OCI-LY1 (cell line): Measurements from ENCODE around the gene TMC4.
"Not testable (repeated sequence)": the region's sequence is repeated elsewhere in the genome, so short reads cannot be mapped to it uniquely, and the experiment has no call there.

Source experiments
- H2AFZ ChIP-seq: fragments of 200-600 bp; sonication (generic), shearing (Covaris generic); 2 replicates; pipeline ENCODE4 v1.6.0; 2014; ENCODE audit warnings: antibody characterized with exemption, mild to moderate bottlenecking, low read length
- H3F3A ChIP-seq: fragments of 200-600 bp; sonication (generic), shearing (Covaris generic); 2 replicates; pipeline ENCODE4 v1.6.0; 2014; ENCODE audit warnings: mild to moderate bottlenecking, antibody characterized with exemption, low read length, moderate library complexity; ENCODE audit not compliant: insufficient read depth
- H3K27ac ChIP-seq: fragments of 200-600 bp; sonication (generic); 2 replicates; pipeline ENCODE4 v1.5.1; 2014; ENCODE audit warnings: low read length, mixed run types, mild to moderate bottlenecking, low read depth; ENCODE audit not compliant: poor library complexity, severe bottlenecking
- H3K27me3 ChIP-seq: fragments of 200-600 bp; sonication (generic); 2 replicates; pipeline ENCODE4 v1.6.0; 2014; ENCODE audit warnings: antibody characterized with exemption, mild to moderate bottlenecking, low read length, moderate library complexity; ENCODE audit not compliant: insufficient read depth
- H3K36me3 ChIP-seq: fragments of 200-600 bp; sonication (generic); 2 replicates; pipeline ENCODE4 v1.6.1; 2014; ENCODE audit warnings: mild to moderate bottlenecking, antibody characterized with exemption, low read length, moderate library complexity, mixed read lengths; ENCODE audit not compliant: insufficient read depth
- H3K4me1 ChIP-seq: fragments of 200-600 bp; sonication (generic); 2 replicates; pipeline ENCODE4 v1.5.1; 2014; ENCODE audit warnings: mild to moderate bottlenecking, low read length, moderate library complexity; ENCODE audit not compliant: insufficient read depth, severe bottlenecking
- H3K4me2 ChIP-seq: fragments of 200-600 bp; sonication (generic), shearing (Covaris generic); 2 replicates; pipeline ENCODE4 v1.6.1; 2014; ENCODE audit warnings: low read length
- H3K4me3 ChIP-seq: fragments of 200-600 bp; sonication (generic); 2 replicates; pipeline ENCODE4 v1.5.1; 2014; ENCODE audit warnings: low read length, low read depth, mild to moderate bottlenecking, mixed read lengths; ENCODE audit not compliant: poor library complexity, severe bottlenecking
- H3K79me2 ChIP-seq: fragments of 200-600 bp; shearing (Covaris generic); 2 replicates; pipeline ENCODE4 v1.6.1; 2016; ENCODE audit warnings: mixed run types, low read length, mixed read lengths; ENCODE audit not compliant: insufficient read depth
- H3K9ac ChIP-seq: fragments of 200-600 bp; sonication (generic), shearing (Covaris generic); 2 replicates; pipeline ENCODE4 v1.6.1; 2014; ENCODE audit warnings: mild to moderate bottlenecking, low read length, mixed read lengths
- H3K9me2 ChIP-seq: fragments of 200-600 bp; sonication (generic), shearing (Covaris generic); 2 replicates; pipeline ENCODE4 v1.6.1; 2014; ENCODE audit warnings: low read depth, mild to moderate bottlenecking, low read length, mixed read lengths
- H3K9me3 ChIP-seq: fragments of 200-600 bp; shearing (Covaris generic); 2 replicates; pipeline ENCODE4 v1.6.1; 2014; ENCODE audit warnings: low read length, mixed read lengths
- H4K20me1 ChIP-seq: fragments of 200-600 bp; sonication (generic), shearing (Covaris generic); 2 replicates; pipeline ENCODE4 v1.6.0; 2016; ENCODE audit warnings: mild to moderate bottlenecking, low read length; ENCODE audit not compliant: insufficient read depth
- CTCF ChIP-seq: fragments of 200-600 bp; sonication (generic), shearing (Covaris generic); IDR thresholded peaks from 2 replicates; pipeline ENCODE4 v1.5.1; 2017; ENCODE audit warnings: mild to moderate bottlenecking, antibody characterized with exemption, low read length, moderate library complexity, mixed read lengths
- EZH2 ChIP-seq: fragments of 200-600 bp; sonication (generic), shearing (Covaris generic); IDR thresholded peaks from 2 replicates; pipeline ENCODE4 v1.8.0; 2017; ENCODE audit warnings: borderline replicate concordance, mixed run types, mild to moderate bottlenecking, antibody characterized with exemption, low read length, moderate library complexity, mixed read lengths

TMC4 gene

DNA sequence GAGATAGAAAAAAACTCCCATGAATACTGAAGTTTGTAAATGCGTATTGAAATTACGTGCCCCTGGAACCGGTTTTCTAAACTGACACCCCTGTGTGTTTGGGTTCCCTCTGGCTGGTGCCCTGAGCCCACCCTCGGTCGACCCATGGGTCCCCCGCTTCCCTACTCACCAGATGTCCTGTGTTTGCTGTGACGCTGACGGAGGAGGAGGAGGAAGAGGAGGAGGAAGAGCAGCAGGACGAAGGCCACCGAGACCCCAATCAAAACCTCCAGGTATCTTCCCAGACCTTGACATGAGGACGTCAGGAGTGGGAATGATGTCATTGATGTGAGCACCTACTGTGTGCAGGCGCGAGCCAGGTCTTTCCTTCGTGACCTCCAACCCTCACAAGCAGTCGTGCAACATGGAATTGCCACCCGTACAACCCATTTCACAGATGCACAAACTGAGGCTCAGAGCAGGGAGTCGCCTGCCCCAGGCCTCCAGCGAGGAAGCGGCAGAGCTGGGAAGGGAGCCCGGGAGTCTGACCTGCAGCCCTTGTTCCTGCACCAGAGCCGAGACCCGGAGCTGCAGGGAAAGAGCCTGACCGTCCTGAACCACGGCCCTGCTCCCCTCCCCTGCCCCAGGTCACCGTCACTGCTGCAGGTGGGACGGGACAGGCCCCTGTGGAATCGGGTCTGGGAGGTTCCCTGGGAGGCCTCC is 46.2 kb upstream of the TMC4 start:
- Histone ChIP-seq H3K27ac (no peak overlapping the region), H3K4me3 (no peak overlapping the region), H3K9me2 (no peaks in the 10 kb centered on the region), H4K20me1 (no peaks in the 10 kb centered on the region), H3K27me3 (no peaks in the 10 kb centered on the region), H3K4me2 (no peak overlapping the region), H3K4me1 (no peaks in the 10 kb centered on the region), H3K36me3 (peaks cover 34% of the 10 kb centered on the region), H3F3A (no peaks in the 10 kb centered on the region), H3K9ac (no peak overlapping the region), H3K79me2 (no peaks in the 10 kb centered on the region), H3K9me3 (no peaks in the 10 kb centered on the region), H2AFZ (no peak overlapping the region)
- TF ChIP-seq EZH2 (no peak), CTCF (no peak)

GRCh38 chr19:54218259-54218658 is 45.3 kb upstream of the TMC4 start:
- Histone ChIP-seq H3K27me3 (no peaks in the 10 kb centered on the region), H3K27ac (no peak overlapping the region), H3K4me1 (no peaks in the 10 kb centered on the region), H4K20me1 (no peaks in the 10 kb centered on the region), H3K4me2 (no peak overlapping the region), H3K9me3 (no peaks in the 10 kb centered on the region), H3K9me2 (no peaks in the 10 kb centered on the region), H3F3A (no peaks in the 10 kb centered on the region), H3K79me2 (no peaks in the 10 kb centered on the region), H2AFZ (no peak overlapping the region), H3K4me3 (no peak overlapping the region), H3K9ac (no peak overlapping the region), H3K36me3 (peaks cover 35% of the 10 kb centered on the region)
- TF ChIP-seq EZH2 (no peak), CTCF (no peak)

GRCh38 chr19:54217517-54218247 is 44.7 kb upstream of the TMC4 start:
- not testable (repeated sequence) for H3K4me1 ChIP-seq, H3F3A ChIP-seq, H4K20me1 ChIP-seq, H3K79me2 ChIP-seq, H3K27me3 ChIP-seq, H3K9me2 ChIP-seq, H3K4me3 ChIP-seq, H3K9ac ChIP-seq, H3K4me2 ChIP-seq, H2AFZ ChIP-seq, H3K9me3 ChIP-seq, H3K27ac ChIP-seq
- peaks cover 41% of the 10 kb centered on the region for H3K36me3 ChIP-seq

DNA sequence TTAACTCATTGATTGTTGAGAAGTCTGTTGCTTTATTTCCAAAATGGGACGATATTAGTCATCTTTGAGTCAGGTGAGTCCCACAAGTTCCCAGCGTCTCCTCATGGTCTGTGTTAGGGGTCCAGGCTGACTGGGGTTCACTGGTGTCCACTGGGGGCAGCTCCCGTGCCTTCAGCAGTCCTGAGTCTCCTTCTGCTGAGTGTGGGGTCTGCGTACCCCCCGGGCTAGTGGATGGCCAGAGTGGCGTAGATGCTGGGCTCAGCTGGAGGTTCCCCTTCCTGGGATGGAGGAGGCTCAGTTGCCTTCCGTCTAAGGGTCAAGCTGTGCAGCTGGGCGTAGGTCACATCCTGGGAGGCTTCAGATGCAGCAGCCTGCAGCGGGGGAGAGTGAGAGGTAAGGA is 43.9 kb upstream of the TMC4 start:
- no peaks in the 10 kb centered on the region for H3K79me2 ChIP-seq
- H3K9me2 ChIP-seq: no peaks in the 10 kb centered on the region
- no peak overlapping the region for H3K9ac ChIP-seq
- H4K20me1 ChIP-seq: no peaks in the 10 kb centered on the region
- no peaks in the 10 kb centered on the region for H3K9me3 ChIP-seq
- no peaks in the 10 kb centered on the region for H3K27me3 ChIP-seq
- TF ChIP-seq EZH2: no peak
- TF ChIP-seq CTCF: no peak
- H3F3A ChIP-seq: no peaks in the 10 kb centered on the region
- no peak overlapping the region for H3K4me2 ChIP-seq
- H3K36me3 ChIP-seq: peaks cover 47% of the 10 kb centered on the region
- no peak overlapping the region for H3K27ac ChIP-seq
- no peak overlapping the region for H3K4me3 ChIP-seq
- H2AFZ ChIP-seq: no peak overlapping the region
- no peaks in the 10 kb centered on the region for H3K4me1 ChIP-seq

GRCh38 chr19:54214734-54215133 is 41.8 kb upstream of the TMC4 start:
- H3K9me3 ChIP-seq, H3K4me2 ChIP-seq, H3K9ac ChIP-seq, H3F3A ChIP-seq, H3K9me2 ChIP-seq, H2AFZ ChIP-seq, H3K4me3 ChIP-seq, H3K27ac ChIP-seq, H3K4me1 ChIP-seq, H3K79me2 ChIP-seq, H3K27me3 ChIP-seq, H4K20me1 ChIP-seq: not testable (repeated sequence)
- peaks cover 64% of the 10 kb centered on the region for H3K36me3 ChIP-seq
